GM18951 (cell line): ENCODE measurements around the gene DNAJC28.
"Not testable (repeated sequence)": the region's sequence is repeated elsewhere in the genome, so short reads cannot be mapped to it uniquely, and the experiment has no call there.

Experiments used
- POLR2A ChIP-seq: IDR thresholded peaks from 4 replicates; pipeline ENCODE4 v1.6.1; 2011; ENCODE audit warnings: mild to moderate bottlenecking; ENCODE audit not compliant: insufficient read length, insufficient read depth; ENCODE audit errors: extremely low read depth
- in situ Hi-C: fragments of 300-500 bp; cut with MboI; formaldehyde crosslinking; loops from one replicate; pipeline ENCODE4 v1.12.0; 2022; ENCODE audit warnings: low sequenced_read_pairs, mixed read lengths, inconsistent platforms; ENCODE audit not compliant: unreplicated experiment

The DNAJC28 gene

GRCh38 chr21:33477066-33477465 is 14.4 kb downstream of the DNAJC28 start:
- in situ Hi-C loops: no loop called here
- no peak for TF ChIP-seq POLR2A

- in situ Hi-C loops: loop anchor here (25.0 kb wide), 1 partner anchor 636 kb away; no protein-coding TSS in a partner anchor
- TF ChIP-seq POLR2A: no peak
Measured at GRCh38 chr21:33473344-33473743, 18.2 kb downstream of the DNAJC28 start.

GRCh38 chr21:33470701-33471100 is 20.8 kb downstream of the DNAJC28 start:
- no peak for TF ChIP-seq POLR2A

GRCh38 chr21:33469183-33469582 is 22.3 kb downstream of the DNAJC28 start:
- in situ Hi-C loops: loop anchor here (25.0 kb wide), 1 partner anchor 632 kb away; no protein-coding TSS in a partner anchor

More at GRCh38 chr21:33470701-33471100, 20.8 kb downstream of the DNAJC28 start:
- in situ Hi-C loops: loop anchor here (25.0 kb wide), 1 partner anchor 633 kb away; no protein-coding TSS in a partner anchor

DNA sequence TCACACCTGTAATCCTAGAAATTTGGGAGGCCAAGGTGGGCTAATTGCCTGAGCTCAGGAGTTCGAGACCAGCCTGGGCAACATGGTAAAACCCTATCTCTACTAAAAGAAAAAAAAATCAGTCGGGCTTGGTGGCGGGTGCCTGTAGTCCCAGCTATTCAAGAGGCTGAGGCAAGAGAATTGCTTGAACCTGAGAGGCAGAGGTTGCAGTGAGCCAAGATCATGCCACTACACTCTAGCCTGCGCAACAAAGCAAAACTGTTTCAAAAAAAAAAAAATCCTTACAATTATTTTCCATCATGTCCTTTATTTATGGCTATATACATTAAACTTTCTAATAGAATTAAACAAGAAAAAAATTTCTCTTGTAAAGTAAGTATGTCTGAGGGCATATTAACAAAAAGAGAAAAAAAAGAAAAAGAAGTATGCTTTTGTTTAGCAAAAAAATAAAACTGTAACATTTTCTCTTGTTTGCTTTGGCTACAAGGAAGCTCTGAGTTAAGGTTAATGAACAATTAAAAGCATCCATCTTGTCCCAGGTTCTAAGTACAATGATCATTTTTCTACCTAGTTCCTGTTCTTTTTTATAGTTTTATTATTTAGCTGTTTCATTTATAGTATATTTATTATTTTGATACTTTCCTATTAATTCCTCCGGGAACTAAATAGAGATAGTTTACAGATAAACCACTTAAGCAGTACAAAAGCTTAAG is 29.8 kb downstream of the DNAJC28 start:
- TF ChIP-seq POLR2A: no peak
- in situ Hi-C loops: loop anchor here (25.0 kb wide), 1 partner anchor 624 kb away; no protein-coding TSS in a partner anchor

DNA sequence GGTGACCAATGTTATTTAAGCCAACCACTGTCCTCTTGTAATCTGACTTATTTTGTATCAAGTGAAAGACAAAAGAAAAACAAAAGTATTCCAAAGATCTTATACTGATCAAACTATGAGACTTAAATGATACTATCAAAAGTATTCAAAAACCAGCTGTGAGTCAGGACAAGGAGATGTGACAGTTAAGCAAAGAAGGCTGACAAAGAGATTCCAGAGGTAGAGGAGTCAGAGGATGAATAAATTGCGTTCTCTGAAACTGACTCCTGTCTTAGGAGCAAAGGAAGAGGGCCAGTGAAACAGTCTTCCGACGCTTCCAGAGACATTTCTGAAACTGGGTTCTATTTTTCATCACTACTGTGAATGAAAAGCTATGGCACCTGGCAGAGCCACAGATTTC is 32.7 kb downstream of the DNAJC28 start:
- in situ Hi-C loops: loop anchor here (25.0 kb wide), 1 partner anchor 622 kb away; no protein-coding TSS in a partner anchor
- TF ChIP-seq POLR2A: no peak

GRCh38 chr21:33455686-33456446 is 35.6 kb downstream of the DNAJC28 start:
- TF ChIP-seq POLR2A: no peak
- in situ Hi-C loops: loop anchor here (25.0 kb wide), 1 partner anchor 619 kb away; no protein-coding TSS in a partner anchor

DNA sequence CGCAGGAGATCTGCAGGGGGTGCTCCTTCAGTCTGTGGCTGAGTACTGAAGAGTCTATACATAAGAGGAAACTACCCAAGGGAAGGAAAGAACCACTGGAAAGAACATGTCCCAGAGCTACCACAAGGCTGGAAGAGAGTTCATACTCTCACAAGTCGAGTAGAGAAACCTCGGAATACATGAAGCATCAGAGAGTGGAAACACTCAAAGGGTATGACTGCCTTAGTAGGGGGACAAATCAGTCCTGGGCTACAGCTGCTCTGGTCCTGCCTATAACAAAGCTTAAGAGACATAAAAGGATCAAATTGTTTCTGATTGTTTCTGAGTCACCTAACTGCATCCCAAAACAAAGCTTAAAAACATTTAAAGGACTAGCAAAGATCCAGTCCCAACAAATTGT is 39.2 kb downstream of the DNAJC28 start:
- in situ Hi-C loops: loop anchor here (25.0 kb wide), 1 partner anchor 615 kb away; no protein-coding TSS in a partner anchor
- TF ChIP-seq POLR2A: no peak

DNA sequence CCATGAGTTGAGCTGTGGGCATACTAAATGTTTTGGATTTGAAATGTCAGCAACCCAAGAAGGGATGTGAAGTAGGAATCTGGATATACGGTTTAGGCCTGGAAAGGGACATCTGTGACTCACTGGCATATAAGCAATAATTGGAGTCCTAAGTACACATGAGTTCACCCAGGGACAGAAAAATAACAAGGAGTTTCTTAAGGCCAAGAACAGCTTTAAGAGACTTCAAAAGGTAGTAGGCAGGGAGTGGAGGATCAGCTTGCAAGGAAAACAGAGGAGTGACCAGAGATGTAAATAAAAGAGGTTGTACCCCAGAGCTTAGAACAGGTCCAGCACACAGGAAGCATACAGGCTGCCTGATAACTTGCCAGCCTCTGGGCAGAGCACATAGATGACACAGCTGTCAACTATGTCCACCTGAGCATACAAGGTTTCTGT is 39.9 kb downstream of the DNAJC28 start:
- TF ChIP-seq POLR2A: no peak
- in situ Hi-C loops: loop anchor here (25.0 kb wide), 1 partner anchor 614 kb away; no protein-coding TSS in a partner anchor

GRCh38 chr21:33449616-33450015 is 41.9 kb downstream of the DNAJC28 start:
- in situ Hi-C loops: loop anchor here (25.0 kb wide), 1 partner anchor 612 kb away; no protein-coding TSS in a partner anchor
- TF ChIP-seq POLR2A: no peak

GRCh38 chr21:33446620-33447019 is 44.9 kb downstream of the DNAJC28 start:
- in situ Hi-C loops: not testable (repeated sequence)

DNA sequence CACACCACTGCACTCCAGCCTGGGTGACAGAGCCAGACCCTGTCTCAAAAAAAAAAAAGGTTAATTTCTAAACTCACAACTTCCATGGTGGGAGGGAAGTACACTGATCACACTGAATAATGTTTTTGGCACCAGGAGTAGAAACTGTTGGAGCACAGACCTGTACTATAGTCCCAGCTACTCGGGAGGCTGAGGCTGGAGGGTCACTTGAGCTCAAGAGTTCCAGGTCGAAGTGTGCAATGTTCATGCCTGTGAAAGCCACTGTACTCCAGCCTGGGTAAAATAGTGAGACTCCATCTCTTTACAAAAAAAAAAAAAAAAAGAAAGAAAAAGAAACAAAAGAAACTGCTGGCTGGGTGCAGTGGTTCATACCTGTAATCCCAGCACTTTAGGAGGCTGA is 47.0 kb downstream of the DNAJC28 start:
- in situ Hi-C loops: loop anchor here (5.0 kb wide), 1 partner anchor 242 kb away; no protein-coding TSS in a partner anchor
- TF ChIP-seq POLR2A: no peak

DNA sequence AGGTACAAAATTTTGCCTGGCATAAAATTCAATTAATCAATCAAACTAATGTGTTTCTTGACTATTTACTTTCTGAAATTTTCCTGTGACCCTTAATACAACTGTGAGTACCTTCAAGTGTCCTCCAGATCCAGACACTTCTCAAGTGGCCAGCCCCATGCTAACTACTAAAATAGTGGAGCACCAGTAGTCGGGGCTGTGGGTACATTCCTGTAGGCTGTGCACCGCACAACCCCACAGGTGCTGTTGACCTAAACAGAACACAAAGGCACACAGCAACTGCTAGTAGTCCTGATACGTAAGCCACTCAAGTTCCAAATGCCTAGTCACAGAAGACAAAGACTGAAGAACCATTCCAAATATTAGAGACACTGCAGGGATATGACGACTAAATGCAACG is 48.3 kb downstream of the DNAJC28 start:
- TF ChIP-seq POLR2A: no peak
- in situ Hi-C loops: loop anchor here (5.0 kb wide), 1 partner anchor 241 kb away; no protein-coding TSS in a partner anchor
